ENCODE results near the gene ULK4.
A peak's percentile ranks its signal among the peaks of the same experiment; 100 is the strongest.
"Not testable (repeated sequence)": the region's sequence is repeated elsewhere in the genome, so short reads cannot be mapped to it uniquely, and the experiment has no call there.

Gene ULK4

GRCh38 chr3:41749988-41750387 lies 211.9 kb downstream of the ULK4 start:
- DNase-seq = no peak

- DNase-seq = no peak
These were observed 215.7 kb downstream of the ULK4 start for GRCh38 chr3:41746215-41746614.

- DNase-seq = no peak
These were observed 219.8 kb downstream of the ULK4 start for GRCh38 chr3:41742121-41742520.

GRCh38 chr3:41740374-41740886 lies 221.5 kb downstream of the ULK4 start:
- DNase-seq = no peak

- no peak for DNase-seq
These were observed 235.0 kb downstream of the ULK4 start for GRCh38 chr3:41726891-41727290.

GRCh38 chr3:41717641-41718040 lies 244.3 kb downstream of the ULK4 start:
- DNase-seq = no peak

- peak; percentile 0 for DNase-seq
These were observed 245.4 kb downstream of the ULK4 start for GRCh38 chr3:41716471-41716870.

- DNase-seq = no peak
These were observed 246.5 kb downstream of the ULK4 start for GRCh38 chr3:41715376-41715775.

- DNase-seq = no peak
These were observed 250.3 kb downstream of the ULK4 start for GRCh38 chr3:41711651-41712050.

- no peak for DNase-seq
These were observed 251.1 kb downstream of the ULK4 start for GRCh38 chr3:41710646-41711388.

GRCh38 chr3:41709213-41709612 lies 252.7 kb downstream of the ULK4 start:
- not testable (repeated sequence) for DNase-seq

GRCh38 chr3:41708176-41708575 lies 253.7 kb downstream of the ULK4 start:
- DNase-seq = no peak

GRCh38 chr3:41705893-41706292 lies 256.0 kb downstream of the ULK4 start:
- no peak for DNase-seq

GRCh38 chr3:41701191-41701698 lies 260.7 kb downstream of the ULK4 start:
- no peak for DNase-seq

- DNase-seq = no peak
These were observed 261.7 kb downstream of the ULK4 start for GRCh38 chr3:41700155-41700554.

GRCh38 chr3:41698898-41699297 lies 263.0 kb downstream of the ULK4 start:
- DNase-seq = no peak

GRCh38 chr3:41697702-41698101 lies 264.2 kb downstream of the ULK4 start:
- DNase-seq = no peak

- not testable (repeated sequence) for DNase-seq
These were observed 266.1 kb downstream of the ULK4 start for GRCh38 chr3:41695806-41696205.

GRCh38 chr3:41693799-41694198 lies 268.1 kb downstream of the ULK4 start:
- DNase-seq = no peak

- no peak for DNase-seq
These were observed 270.9 kb downstream of the ULK4 start for GRCh38 chr3:41690766-41691563.

GRCh38 chr3:41688595-41689380 lies 273.1 kb downstream of the ULK4 start:
- no peak for DNase-seq

GRCh38 chr3:41684797-41685735 lies 276.8 kb downstream of the ULK4 start:
- DNase-seq = no peak

Data from NCI-H1092 (cell line).